Embryonic facial prominence (tissue), 1 donor: ENCODE measurements around the gene COL18A1.
"Not testable (repeated sequence)": the region's sequence is repeated elsewhere in the genome, so short reads cannot be mapped to it uniquely, and the experiment has no call there.

Source experiments
- DNase-seq: peaks from one replicate; pipeline ENCODE4 v3.0.0-alpha.2; 2016; ENCODE audit errors: extremely low spot score

Gene COL18A1

DNA sequence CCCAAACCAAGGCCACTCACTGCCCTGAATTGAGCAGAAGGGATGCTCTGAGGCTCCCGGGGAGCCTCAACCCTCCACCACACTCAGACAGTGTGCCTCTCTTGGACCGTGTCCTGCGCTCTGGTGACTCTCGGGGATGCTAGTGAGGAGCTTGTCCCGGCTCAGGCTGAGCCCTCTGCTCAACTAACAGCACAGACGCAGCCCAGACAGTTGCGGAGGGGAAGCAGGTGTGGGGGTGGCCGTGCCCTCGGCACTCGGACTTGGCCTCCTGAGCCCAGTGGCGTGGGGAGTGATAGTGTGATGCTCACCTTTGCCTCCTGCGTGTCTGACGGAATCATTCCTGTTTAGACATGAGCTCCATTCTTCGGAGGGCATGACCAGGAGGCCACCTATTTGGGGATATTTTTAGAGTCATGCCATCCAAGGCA is 152.7 kb downstream of the COL18A1 start:
- DNase-seq: no peak

DNA sequence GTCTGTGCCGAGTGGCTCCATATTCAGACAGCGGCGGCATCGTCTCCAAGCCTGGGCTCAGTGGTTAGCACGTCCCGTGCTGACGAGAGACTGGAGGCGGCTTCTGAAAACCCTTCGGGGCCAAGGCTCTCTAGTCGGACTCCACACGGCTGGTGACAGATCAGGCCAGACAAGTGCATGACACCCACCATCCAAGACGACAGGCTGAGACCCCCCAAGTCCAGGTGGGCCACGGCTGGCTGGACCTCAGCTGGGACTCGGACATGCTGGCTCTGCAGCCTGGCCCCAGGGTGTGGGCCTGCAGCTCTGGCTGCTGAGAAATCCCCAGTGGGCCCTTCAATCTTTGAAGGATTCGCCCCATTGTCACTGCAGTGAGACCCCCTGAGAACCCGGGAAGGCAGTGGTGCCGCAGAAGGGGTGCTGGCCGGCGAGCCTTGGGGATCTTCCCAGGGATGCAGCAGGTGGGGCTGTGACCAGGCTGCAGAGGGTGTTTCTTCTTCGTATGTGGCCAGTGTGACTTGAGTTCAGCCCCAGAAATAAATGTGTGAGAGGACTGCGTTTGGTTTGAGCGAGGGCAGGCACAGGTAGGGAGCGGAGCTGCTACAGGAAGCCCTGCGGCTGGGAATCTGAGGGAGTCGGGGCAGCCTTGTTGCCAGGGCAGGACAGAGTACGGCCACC is 153.2 kb downstream of the COL18A1 start:
- DNase-seq: no peak

DNA sequence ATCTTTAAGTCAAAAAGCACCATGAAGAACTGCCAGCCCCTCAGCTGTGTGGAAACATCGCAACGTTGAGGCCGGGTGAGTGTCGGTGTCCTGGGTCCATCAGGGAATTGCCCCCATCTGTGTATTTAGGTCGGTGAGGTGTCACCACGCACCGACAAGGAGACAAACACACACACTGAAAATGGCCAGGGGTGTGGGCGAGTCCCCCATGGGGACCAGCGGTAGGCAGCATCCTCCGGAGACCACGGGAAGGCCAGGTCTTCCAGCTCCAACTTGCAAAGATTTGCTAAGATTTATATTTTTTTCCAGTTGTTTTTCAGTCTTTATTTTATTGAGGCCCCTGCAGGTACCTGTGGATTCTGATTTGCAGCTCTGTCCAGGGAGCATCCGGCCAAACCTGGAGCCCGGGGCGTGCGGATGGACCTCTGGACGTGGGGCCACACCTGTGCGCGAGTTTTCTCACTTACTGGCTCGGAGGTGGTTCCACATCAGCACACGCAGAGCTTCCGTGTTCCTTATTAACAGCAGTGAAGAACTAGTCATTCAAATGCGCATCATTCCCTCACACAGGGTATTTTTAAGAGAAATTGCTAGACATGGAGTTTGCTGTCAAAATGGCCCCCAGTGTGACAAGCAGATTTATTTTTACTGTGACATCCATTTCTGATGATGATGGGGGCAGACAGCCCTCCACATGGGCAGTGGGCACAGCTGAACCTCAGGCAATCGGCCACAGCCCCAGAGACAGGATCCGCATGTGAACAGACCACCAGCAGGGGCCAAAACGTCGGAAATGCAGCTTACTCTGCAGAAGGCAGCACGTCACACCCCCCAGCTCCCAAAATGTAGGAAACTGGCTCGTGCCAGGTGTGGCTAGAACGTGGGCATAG is 154.5 kb downstream of the COL18A1 start:
- no peak for DNase-seq

DNA sequence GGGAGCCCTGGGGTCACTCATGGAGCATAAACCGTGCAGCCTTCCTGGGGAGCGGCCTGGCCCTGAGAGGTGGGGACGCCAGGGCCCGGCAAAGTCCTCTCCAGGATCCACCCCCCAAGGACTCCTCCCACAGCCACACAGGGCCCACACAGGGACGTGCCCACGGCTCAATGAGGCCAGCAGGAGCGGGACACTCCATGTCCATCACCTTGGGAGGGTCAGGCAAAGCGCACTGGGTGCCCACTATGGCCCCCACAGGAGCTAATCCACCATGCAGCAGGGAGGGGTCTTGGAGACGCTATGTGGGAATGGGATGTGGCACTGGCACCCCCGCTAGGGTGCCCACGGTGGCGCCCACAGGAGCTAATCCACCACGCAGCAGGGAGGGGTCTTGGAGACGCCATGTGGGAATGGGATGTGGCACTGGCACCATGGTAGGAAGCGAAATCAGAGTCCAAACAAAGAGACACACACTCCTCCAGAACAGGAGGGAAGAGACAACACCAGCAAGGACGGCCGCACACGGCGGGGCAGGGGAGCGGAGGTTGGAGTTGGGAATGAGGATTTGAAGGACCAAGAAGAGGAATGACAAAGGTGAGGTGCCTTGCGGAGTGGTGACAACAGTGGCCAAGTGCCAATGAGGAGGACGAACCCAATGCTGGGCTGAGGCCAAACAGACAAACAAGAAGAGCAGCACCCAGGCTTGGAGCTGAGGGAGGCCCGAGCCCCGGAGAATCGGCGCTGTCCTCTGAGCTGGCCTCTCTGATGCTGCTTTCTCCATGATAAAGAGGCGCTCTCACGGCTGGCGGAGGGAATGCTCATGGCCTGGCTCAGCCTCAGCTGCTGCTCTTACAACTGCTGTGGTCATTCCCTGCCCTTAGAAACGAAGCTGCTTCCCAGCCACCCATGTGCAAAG is 155.4 kb downstream of the COL18A1 start:
- no peak for DNase-seq

DNA sequence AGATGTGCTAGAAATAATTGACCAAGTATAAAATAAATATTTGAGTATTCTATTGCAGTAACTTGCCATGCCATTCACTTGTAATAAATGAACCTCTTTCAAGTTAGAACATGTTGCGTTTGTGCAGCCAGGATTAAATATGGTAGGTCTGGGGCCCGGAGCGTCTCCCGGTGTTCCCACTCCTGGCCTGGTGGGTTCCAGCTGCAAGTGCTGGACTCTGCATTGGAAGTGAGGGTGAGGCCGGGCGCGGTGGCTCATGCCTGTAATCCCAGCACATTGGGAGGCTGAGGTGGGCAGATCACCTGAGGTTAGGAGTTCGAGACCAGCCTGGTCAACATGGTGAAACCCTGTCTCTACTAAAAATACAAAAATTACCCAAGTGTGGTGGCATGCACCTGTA is 156.3 kb downstream of the COL18A1 start:
- not testable (repeated sequence) for DNase-seq

DNA sequence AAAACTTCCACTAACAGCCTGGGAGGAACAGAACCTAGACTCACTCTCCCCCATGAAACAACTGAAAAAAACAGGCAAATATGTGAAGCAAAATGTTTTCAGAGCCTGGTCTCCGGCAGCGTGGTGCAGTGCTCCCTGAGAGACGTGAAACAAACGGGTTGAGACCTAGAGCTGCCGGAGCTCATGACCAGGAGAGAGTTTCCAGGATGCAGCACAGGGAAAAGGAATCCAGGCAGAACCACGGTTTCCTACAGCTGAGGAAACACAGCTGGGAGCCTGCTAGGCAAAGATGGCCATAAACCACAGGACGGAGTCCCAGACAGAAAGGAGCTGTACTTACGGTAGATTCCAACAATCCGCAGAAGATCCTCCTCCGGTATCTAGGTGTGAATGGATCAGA is 157.4 kb downstream of the COL18A1 start:
- no peak for DNase-seq

DNA sequence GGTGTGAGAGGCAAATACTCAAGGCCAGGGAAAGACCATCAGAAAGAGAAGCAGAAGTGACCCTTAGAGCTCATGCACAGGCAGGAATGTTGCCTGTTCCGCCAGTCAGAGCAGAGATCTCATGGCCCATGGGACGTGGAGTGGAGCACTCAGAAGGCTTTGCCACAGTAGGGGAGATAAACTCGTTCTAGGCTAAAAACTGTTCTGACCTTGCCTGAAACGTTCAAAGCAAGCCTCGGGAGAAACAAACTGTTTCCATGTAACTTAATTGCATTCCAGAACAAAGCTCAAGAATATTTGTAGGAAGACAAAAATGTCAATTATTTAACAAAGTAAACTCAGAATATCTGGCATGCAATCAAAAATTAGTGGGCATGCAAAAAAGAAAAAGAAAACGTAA is 158.0 kb downstream of the COL18A1 start:
- no peak for DNase-seq
